Kidney tubule cell (primary cell): ENCODE data around the gene CNDP2.
A peak's percentile ranks its signal among the peaks of the same experiment; 100 is the strongest.
"Not testable (repeated sequence)": the region's sequence is repeated elsewhere in the genome, so short reads cannot be mapped to it uniquely, and the experiment has no call there.

Experiments
- DNase-seq: peaks from one replicate; pipeline ENCODE4 v3.0.0-alpha.2; 2018; ENCODE audit warnings: low spot score

The CNDP2 gene

DNA sequence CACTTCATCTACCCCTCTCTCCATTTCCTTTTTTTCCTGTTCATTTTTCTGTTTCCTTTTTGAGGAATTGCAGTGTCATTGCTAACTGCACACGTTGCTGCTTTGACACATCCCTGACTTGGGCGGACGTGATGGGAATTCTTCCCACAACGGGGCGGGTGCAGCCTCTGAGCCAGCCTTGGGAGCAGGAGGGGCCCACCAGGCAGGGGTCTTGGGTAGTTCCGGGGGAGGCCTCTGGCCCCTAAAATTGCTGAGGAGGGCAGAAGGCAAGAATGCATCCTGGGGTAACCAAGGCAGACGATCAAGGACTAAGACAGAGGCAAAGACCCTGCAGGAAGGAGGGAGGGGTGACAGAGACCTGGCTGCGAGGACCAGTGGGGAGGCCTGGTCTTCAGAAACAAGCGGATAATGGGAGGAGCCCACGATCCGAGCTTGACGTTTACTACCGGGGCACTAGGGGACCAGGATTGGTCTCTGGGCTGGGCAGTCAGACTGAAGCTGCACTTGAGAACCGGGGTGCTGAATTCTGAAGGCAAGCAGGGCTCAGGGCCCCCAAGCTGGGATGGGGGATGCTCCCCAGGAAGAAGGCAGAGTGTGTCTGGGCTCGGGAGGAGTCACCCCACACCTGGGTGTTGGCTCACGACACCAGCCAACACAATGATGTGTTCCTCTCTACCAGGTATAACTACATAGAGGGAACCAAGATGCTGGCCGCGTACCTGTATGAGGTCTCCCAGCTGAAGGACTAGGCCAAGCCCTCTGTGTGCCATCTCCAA lies 23.3 kb downstream of the CNDP2 start:
- DNase-seq: no peak

- DNase-seq: no peak
Observed at GRCh38 chr18:74520096-74520833, 24.1 kb downstream of the CNDP2 start.

DNA sequence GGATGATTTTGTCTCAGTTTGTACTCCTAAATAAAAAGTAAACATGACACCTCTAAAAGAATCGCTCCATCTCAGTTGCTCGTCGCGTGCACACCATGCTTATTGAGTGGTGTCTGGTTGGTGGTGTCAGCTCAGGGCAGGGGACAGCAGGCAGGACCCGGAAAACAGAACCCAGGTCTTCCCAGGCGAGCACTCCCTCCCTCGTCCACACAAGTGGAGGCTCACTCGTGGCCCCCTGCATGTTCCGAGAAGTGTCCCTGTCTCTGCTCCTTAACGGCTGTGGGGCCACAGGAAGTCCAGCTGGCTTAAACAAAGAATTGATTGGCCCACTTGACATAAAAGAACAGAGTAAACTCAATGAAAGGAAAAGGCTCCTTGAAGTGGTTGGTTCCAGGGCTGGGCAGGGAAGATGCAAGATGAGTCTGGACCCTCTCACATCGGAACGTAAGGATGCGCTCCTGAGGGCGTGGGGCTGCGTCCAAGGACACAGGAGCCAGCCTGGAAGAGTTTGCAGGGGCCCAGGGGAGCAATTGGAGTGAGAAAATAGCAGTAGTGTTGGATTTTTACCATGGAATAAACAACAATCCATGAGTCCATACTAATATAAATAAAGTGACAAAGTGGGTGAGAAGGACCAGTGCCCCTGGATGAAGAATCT lies 25.0 kb downstream of the CNDP2 start:
- no peak for DNase-seq

DNA sequence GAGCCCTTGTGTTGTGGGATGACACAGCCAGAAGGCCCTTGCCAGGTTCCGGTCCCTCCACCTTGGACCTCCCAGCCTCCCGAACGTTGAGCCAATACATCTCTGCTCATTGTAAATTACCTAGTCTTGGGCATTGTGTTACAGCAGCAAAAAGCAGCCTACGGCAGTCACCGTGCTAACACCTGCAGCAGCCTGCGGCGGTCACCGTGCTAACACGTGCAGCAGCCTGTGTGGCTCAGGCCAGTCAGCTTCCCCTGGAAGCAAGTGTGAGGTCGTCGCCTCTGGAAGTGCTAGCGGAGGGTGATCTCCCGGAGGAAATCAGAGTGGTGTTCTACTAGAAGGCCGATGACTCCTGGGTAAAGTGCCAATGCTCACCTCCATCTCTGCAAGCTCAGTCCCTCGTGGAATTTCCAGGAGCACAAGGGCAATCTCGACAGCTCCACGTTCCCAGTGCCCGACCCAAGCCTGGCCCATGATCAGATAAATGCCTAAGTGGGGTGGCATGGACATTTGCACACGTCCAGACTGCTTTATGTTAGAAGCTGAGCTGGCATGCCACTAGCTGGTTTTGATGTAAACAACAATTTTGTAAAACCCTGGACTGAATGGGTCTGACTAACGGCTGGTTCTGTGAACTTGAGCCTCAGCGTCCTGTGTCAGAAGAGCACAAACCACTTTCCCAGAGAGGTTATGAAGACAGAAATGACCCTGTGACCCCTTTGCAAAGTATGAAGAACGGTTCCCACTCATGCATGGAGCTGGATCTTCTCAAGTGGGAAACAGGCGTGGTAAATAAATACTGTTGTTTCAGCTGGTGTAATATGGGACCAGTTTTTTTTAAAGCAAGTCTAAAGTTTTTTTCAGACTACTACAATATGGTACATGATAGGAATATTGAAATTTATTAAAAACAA lies 26.7 kb downstream of the CNDP2 start:
- DNase-seq: peak; percentile 44

GRCh38 chr18:74524097-74524496 lies 27.9 kb downstream of the CNDP2 start:
- DNase-seq: peak; percentile 65

- DNase-seq: not testable (repeated sequence)
Observed at GRCh38 chr18:74524915-74525314, 28.8 kb downstream of the CNDP2 start.

DNA sequence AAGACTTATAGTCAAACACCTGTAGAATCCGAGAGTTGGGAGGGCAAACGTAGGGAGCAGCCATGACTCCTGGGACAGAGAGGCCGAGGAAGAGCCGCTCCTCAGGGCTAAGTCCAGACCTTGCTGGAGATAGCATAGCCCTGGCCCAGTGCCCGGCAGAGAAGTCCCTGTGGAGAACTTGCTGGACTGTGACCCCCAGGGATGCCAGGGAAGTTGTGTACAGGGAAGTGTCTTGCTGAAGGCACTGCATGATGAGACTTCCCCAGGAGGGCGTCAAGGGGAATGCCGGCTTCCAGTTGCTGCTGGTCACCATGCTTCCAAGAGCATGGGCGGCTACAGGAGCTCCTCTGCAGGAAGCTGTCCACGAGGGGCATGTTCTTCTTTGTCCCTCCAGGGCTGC lies 29.6 kb downstream of the CNDP2 start:
- DNase-seq: peak; percentile 57

DNA sequence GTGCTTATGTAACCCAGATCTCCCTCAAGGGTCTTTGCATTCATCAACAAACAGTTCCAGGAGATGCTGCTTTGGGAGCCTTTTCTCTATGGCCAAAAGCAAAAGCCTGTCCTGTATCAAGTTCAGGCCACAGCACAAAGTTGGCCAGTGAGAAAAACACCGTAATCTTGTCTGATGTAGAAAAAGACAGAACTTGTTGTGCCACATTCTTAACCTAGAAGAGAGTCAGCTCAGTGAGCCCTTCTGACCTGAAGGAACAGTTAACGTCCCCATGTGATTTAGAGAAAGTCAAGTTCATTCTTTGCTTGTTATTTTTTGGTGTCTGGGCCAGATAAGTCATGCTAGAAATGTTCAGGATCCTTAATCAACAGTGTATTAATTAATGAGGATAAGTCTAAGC lies 30.3 kb downstream of the CNDP2 start:
- DNase-seq: no peak

DNA sequence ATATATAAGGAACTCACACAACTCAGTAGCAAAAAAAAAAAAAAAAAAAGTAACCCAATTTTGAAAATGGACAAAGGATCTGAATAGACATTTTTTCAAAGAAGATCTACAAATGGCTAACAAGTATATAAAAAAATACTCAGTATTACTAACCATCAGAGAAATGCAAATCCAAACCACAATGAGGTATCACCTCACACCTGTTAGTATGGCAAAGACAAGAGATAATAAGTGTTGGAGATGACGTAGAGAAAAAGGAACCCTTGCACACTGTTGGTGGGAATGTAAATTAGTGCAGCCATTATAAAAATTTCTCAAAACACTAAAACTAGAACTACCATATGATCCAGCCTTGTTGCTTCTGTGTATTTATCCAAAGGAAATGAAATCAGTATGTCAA lies 32.3 kb downstream of the CNDP2 start:
- no peak for DNase-seq

DNA sequence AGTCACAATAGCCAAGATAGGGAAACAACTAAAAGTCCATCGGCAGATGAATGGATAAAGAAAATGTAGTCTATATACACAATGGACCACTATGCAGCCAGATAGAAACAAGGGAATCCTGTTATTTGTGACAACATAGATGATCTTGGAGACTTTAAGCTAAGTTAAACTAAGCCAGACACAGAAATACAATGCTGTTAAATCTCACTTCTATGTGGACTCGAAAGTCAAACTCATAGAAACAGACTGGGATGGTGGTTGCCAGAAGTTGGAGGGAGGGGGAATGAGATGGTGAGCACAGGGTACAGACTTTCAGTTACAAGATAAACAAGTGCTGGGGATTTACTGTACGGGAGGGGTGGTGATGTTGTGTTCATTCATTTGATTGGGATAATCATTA lies 32.8 kb downstream of the CNDP2 start:
- DNase-seq: no peak

DNA sequence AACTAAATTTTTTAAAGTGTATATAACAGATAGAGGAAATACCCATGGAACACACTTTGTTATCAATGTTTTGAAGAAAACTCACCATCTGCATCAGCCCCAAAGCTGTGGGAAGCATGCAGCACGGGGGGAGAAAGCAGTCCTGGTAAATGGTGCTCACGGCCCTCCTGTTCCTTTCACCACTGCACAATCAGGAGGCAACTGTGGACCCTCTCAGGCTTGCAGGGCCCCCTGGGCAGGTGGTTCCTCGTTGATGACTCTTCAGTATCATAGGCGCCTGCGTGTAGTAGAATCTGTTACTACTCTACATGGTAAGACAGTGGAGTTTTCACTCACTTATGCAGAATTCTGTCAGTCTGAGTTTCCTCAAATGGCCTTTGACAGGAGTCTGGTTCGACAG lies 33.2 kb downstream of the CNDP2 start:
- DNase-seq: no peak

DNA sequence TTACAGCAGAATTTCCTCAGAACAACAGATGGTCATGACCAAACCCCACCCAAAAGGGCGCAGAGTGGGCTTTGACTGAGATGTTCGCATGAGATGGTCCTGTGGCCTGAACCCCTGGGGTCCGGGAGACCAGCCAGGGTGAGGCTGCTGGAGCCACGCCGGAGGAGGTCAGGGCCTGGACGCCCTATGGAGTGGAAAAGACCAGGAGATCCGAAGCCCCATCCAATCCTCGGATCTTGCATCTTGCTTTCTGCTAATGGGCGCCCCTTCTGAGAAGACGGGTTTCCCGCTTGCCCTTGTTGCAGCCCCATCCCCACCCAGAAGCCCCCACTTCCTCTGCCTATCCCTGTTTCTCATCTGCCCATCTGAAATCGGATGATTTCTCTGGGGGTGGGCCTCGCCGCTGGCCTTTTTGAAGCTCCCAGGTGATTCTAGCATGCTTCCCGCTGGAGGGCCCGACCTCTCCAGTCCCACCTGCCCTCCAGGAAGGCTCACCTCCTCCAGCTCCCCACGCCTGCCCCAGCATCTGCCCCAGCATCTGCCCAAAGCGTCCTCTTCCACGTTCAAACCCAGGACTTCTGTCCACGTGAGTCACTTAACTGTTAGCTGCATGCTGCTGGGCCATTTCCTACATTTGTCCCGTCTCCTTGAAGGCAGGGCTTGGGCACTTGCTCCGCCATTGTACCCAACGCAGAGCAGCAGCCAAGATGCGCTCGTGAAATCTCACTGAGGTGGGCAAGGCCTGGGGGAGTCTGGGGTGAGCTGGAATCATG lies 33.8 kb downstream of the CNDP2 start:
- no peak for DNase-seq

DNA sequence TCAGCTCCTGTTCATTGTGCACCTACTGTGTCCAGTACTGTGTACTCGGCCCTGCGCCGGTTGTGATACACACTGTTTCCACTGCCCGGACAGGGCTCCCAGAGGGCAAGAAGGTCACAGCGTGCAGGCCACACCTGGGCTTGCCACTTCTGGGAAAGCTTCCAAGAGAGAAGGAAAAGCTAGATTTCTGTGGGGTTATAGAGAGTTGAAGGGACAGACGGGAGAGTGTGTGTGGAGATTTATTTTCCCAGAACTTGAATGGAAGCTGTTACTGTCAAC lies 34.4 kb downstream of the CNDP2 start:
- no peak for DNase-seq

- no peak for DNase-seq
Observed at GRCh38 chr18:74531043-74531442, 34.9 kb downstream of the CNDP2 start.

- DNase-seq: no peak
Observed at GRCh38 chr18:74532511-74533025, 36.4 kb downstream of the CNDP2 start.

DNA sequence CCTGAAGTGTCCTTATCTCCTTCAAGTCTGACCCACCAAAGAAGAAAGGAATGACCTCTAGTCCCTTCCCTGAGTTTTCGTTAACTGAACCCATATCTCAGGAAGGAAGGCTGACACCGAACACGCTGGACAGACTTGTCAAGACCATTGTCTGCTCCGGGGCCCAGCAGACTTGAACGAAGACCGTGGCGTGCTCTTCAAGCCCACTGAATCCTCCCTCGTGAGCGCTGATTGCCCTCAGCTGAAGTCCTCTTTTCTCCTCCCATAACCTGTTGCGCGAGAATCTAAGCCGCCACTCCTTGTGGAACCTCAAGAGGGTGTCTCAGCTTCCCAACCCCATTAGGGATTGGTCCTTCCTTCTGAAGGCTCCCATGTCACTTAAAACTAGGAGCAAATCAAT lies 37.5 kb downstream of the CNDP2 start:
- DNase-seq: no peak

GRCh38 chr18:74534150-74534969 lies 38.2 kb downstream of the CNDP2 start, which contains the start of gene CNDP1:
Gene CNDP1, plus strand, starts transcription at chr18:74534500. Its CDS starts 168 bp downstream, at chr18:74534668.
- DNase-seq: no peak

DNA sequence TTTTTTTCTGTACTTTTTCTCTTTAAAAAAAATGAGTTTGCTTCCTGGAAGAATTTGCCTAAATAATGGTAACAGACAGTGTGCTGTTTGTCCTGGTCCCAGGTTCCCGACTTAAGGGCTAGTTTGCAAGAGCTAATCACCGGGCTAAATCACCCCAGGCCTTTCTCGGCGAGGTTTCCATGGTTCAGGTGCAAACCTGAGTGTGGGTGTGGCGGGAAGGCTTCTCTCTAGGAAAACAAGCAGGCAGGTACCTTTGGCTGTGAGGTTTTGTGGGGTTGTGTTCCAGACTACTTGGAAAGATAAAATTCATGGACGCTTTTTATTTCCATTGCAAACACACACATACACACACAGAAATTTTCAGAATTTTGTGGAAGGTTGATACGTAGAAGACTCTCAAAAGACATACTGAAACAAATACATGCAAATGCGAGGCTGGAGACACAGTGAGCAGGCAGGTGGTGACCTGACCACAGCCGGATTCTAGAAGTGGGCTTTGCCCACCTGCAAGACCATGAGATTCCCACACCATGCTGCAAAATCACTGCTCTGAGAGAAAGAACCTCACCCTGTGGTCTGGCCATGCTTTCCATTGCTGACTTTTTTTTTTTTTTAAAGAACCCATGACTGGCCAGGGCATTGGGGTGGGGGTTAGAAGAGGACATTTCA lies 39.0 kb downstream of the CNDP2 start:
- no peak for DNase-seq

GRCh38 chr18:74539289-74539688 lies 43.1 kb downstream of the CNDP2 start:
- no peak for DNase-seq
